ENCODE data around the gene SERBP1.

- TF ChIP-seq EZH2 (IDR thresholded peaks at IDR 0.05; ENCODE audit: borderline replicate concordance, low read depth, low read length, poor library complexity, severe bottlenecking), result no peak
- TF ChIP-seq CTCF (conservative IDR thresholded peaks at IDR 0.05; ENCODE audit: low read depth, low read length), result no peak
These were observed 2.3 kb downstream of the SERBP1 start for GRCh38 chr1:67427947-67428346.

Measured in A673 (cell line).